Astrocyte (in vitro differentiated cells and primary cell): ENCODE measurements around the gene GP9. TPM values are rescaled to one million over a fixed set of nuclear protein-coding genes. Genes with fewer than 3 reads are reported as not detected.

ENCODE experiments used
- DNase-seq: peaks from one replicate; pipeline ENCODE4 v3.0.0-alpha.2; 2010; ENCODE audit warnings: low read depth
- FAIRE-seq: peaks from 2 replicates; lab custom pipeline; 2011; peaks lifted over from hg19 to GRCh38; lab: Jason Lieb, UNC
- H2AFZ ChIP-seq: 2 replicates; pipeline ENCODE4 v1.6.0; 2012; ENCODE audit warnings: low read depth, low read length, inconsistent platforms
- H3K27ac ChIP-seq: 2 replicates; pipeline ENCODE4 v1.5.1; 2011; ENCODE audit warnings: low read depth, low read length, inconsistent platforms
- H3K27me3 ChIP-seq: 2 replicates; pipeline ENCODE4 v1.6.0; 2011; ENCODE audit warnings: low read length, inconsistent platforms; ENCODE audit not compliant: insufficient read depth
- H3K36me3 ChIP-seq: 2 replicates; pipeline ENCODE4 v1.5.1; 2011; ENCODE audit warnings: low read length, inconsistent platforms; ENCODE audit not compliant: insufficient read depth
- H3K4me1 ChIP-seq: 2 replicates; pipeline ENCODE4 v1.5.1; 2011; ENCODE audit warnings: low read length, inconsistent platforms; ENCODE audit not compliant: insufficient read depth
- H3K4me2 ChIP-seq: 2 replicates; pipeline ENCODE4 v1.6.0; 2012; ENCODE audit warnings: low read length, inconsistent platforms
- H3K4me3 ChIP-seq: 2 replicates; pipeline ENCODE4 v1.5.1; 2011; ENCODE audit warnings: low read depth, mild to moderate bottlenecking, low read length, inconsistent platforms; ENCODE audit not compliant: insufficient read depth
- H3K79me2 ChIP-seq: 2 replicates; pipeline ENCODE4 v1.6.0; 2012; ENCODE audit warnings: mild to moderate bottlenecking, low read length, inconsistent platforms; ENCODE audit not compliant: insufficient read depth
- H3K9ac ChIP-seq: 2 replicates; pipeline ENCODE4 v1.6.0; 2012; ENCODE audit warnings: mild to moderate bottlenecking, low read length, inconsistent platforms
- H3K9me3 ChIP-seq: 2 replicates; pipeline ENCODE4 v1.5.1; 2012; ENCODE audit warnings: low read depth, mild to moderate bottlenecking, low read length, inconsistent platforms; ENCODE audit not compliant: insufficient read depth
- H4K20me1 ChIP-seq: 2 replicates; pipeline ENCODE4 v1.6.0; 2012; ENCODE audit warnings: low read length, inconsistent platforms; ENCODE audit not compliant: insufficient read depth
- H3K27ac Mint-ChIP-seq: one replicate; pipeline ENCODE4 v1.8.0; 2021; ENCODE audit warnings: mild to moderate bottlenecking, mixed read lengths; ENCODE audit not compliant: unreplicated experiment
- H3K27me3 Mint-ChIP-seq: one replicate; pipeline ENCODE4 v1.8.0; 2021; ENCODE audit warnings: low read depth, mixed read lengths; ENCODE audit not compliant: unreplicated experiment
- H3K36me3 Mint-ChIP-seq: one replicate; pipeline ENCODE4 v1.8.0; 2021; ENCODE audit warnings: low read depth, mixed read lengths; ENCODE audit not compliant: unreplicated experiment
- H3K4me1 Mint-ChIP-seq: one replicate; pipeline ENCODE4 v1.8.0; 2021; ENCODE audit warnings: low read depth, mixed read lengths; ENCODE audit not compliant: unreplicated experiment
- H3K4me3 Mint-ChIP-seq: one replicate; pipeline ENCODE4 v1.8.0; 2021; ENCODE audit warnings: mild to moderate bottlenecking, moderate library complexity, mixed read lengths; ENCODE audit not compliant: unreplicated experiment
- H3K9me3 Mint-ChIP-seq: one replicate; pipeline ENCODE4 v1.8.0; 2021; ENCODE audit warnings: mild to moderate bottlenecking, mixed read lengths; ENCODE audit not compliant: unreplicated experiment
- CTCF ChIP-seq: IDR thresholded peaks from 2 replicates; pipeline ENCODE4 v1.5.1; 2011; ENCODE audit warnings: low read depth, mild to moderate bottlenecking, inconsistent platforms, low read length, moderate library complexity; ENCODE audit not compliant: insufficient read depth
- EZH2 ChIP-seq: IDR thresholded peaks from 2 replicates; pipeline ENCODE4 v1.6.1; 2012; ENCODE audit warnings: mild to moderate bottlenecking, low read length, inconsistent platforms; ENCODE audit not compliant: insufficient read depth
- total RNA-seq: library from RNA; stranded (reverse); gene quantifications from 2 replicates; pipeline ENCODE4 v1.2.1, GENCODE V29; 2021

GP9 gene
- total RNA-seq, 1 donor from 2014 or later: not detected

- DNase-seq (no peak), FAIRE-seq (no peak)
- Histone ChIP-seq H3K4me1 (no peaks in the 10 kb centered on the region), H3K36me3 (no peaks in the 10 kb centered on the region), H3K27me3 (no peaks in the 10 kb centered on the region), H2AFZ (no peak overlapping the region), H3K4me2 (no peak overlapping the region), H3K9ac (no peak overlapping the region), H3K9me3 (no peaks in the 10 kb centered on the region), H3K79me2 (peaks cover 59% of the 10 kb centered on the region), H3K4me3 (no peak overlapping the region), H3K27ac (no peak overlapping the region), H4K20me1 (peaks cover 79% of the 10 kb centered on the region)
- Mint-ChIP-seq H3K4me1 (peaks cover 6% of the 10 kb centered on the region), H3K27ac (no peak overlapping the region), H3K4me3 (no peak overlapping the region), H3K36me3 (peaks cover 19% of the 10 kb centered on the region), H3K9me3 (no peaks in the 10 kb centered on the region), H3K27me3 (no peaks in the 10 kb centered on the region)
- no peak for TF ChIP-seq CTCF
Observed at GRCh38 chr3:129105862-129106261, 45.3 kb downstream of the GP9 start.

GRCh38 chr3:129106320-129106719, 45.7 kb downstream of the GP9 start:
- Histone ChIP-seq H3K4me1 (no peaks in the 10 kb centered on the region), H3K27ac (no peak overlapping the region), H3K4me2 (no peak overlapping the region), H3K4me3 (no peak overlapping the region), H3K9ac (no peak overlapping the region), H3K36me3 (no peaks in the 10 kb centered on the region), H3K27me3 (no peaks in the 10 kb centered on the region), H3K9me3 (no peaks in the 10 kb centered on the region), H3K79me2 (peaks cover 58% of the 10 kb centered on the region), H4K20me1 (peaks cover 79% of the 10 kb centered on the region), H2AFZ (no peak overlapping the region)
- TF ChIP-seq CTCF (no peak), EZH2 (no peak)
- FAIRE-seq (no peak), DNase-seq (no peak)
- no peak overlapping the region for H3K4me3 Mint-ChIP-seq
- peaks cover 16% of the 10 kb centered on the region for H3K36me3 Mint-ChIP-seq
- no peaks in the 10 kb centered on the region for H3K9me3 Mint-ChIP-seq
- no peak overlapping the region for H3K27ac Mint-ChIP-seq
- peaks cover 5% of the 10 kb centered on the region for H3K4me1 Mint-ChIP-seq
- H3K27me3 Mint-ChIP-seq: no peaks in the 10 kb centered on the region

- Histone ChIP-seq H3K4me1 (no peaks in the 10 kb centered on the region), H3K4me2 (no peak overlapping the region), H3K4me3 (no peak overlapping the region), H4K20me1 (peaks cover 74% of the 10 kb centered on the region), H3K27me3 (no peaks in the 10 kb centered on the region), H2AFZ (no peak overlapping the region), H3K9ac (no peak overlapping the region), H3K9me3 (no peaks in the 10 kb centered on the region), H3K79me2 (peaks cover 51% of the 10 kb centered on the region), H3K36me3 (no peaks in the 10 kb centered on the region), H3K27ac (no peak overlapping the region)
- no peak overlapping the region for H3K4me3 Mint-ChIP-seq
- DNase-seq (no peak), FAIRE-seq (no peak)
- no peaks in the 10 kb centered on the region for H3K9me3 Mint-ChIP-seq
- TF ChIP-seq EZH2: no peak
- TF ChIP-seq CTCF: no peak
- H3K27me3 Mint-ChIP-seq: no peaks in the 10 kb centered on the region
- peaks cover 2% of the 10 kb centered on the region for H3K4me1 Mint-ChIP-seq
- no peak overlapping the region for H3K27ac Mint-ChIP-seq
- H3K36me3 Mint-ChIP-seq: peaks cover 14% of the 10 kb centered on the region
Observed at GRCh38 chr3:129106866-129107565, 46.4 kb downstream of the GP9 start.
